Measurements from ENCODE around the gene GPR155.

GPR155 gene, protein sequence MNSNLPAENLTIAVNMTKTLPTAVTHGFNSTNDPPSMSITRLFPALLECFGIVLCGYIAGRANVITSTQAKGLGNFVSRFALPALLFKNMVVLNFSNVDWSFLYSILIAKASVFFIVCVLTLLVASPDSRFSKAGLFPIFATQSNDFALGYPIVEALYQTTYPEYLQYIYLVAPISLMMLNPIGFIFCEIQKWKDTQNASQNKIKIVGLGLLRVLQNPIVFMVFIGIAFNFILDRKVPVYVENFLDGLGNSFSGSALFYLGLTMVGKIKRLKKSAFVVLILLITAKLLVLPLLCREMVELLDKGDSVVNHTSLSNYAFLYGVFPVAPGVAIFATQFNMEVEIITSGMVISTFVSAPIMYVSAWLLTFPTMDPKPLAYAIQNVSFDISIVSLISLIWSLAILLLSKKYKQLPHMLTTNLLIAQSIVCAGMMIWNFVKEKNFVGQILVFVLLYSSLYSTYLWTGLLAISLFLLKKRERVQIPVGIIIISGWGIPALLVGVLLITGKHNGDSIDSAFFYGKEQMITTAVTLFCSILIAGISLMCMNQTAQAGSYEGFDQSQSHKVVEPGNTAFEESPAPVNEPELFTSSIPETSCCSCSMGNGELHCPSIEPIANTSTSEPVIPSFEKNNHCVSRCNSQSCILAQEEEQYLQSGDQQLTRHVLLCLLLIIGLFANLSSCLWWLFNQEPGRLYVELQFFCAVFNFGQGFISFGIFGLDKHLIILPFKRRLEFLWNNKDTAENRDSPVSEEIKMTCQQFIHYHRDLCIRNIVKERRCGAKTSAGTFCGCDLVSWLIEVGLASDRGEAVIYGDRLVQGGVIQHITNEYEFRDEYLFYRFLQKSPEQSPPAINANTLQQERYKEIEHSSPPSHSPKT

DNA sequence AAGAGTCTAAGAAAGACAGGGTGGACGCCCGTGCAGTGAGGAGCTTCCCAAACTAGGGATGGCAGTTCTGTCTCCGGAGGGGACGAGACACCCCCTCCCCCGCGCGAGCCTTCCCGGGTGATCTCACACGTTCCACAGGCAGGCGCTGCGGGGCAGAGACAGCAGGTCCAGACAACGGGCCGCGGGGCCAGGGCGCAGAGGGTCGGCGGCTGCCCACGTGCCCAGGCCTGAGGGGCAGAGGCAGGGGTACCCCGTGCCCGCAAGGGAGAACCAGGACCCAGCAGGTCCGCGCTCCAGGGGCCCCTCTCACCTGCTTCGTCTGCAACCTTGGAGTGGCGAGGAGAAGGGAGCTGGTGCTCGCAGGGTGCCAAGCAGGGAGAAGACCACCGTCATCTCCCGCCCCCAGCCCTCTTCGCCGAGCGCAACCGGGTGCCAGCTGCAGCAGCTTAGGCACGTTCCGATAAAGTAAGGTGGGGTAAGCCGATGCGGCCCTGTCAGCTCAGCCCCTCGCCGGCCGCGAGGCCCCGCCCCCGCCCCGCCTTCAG is at the start of gene GPR155:
TSS of gene GPR155 (minus strand) at position 467 of the 545 bp plus-strand sequence. CDS start 5,073 bp downstream, outside the sequence.
- no peak for TF ChIP-seq YY1 (IDR thresholded peaks at IDR 0.05; ENCODE audit: insufficient read depth, insufficient read length)
- TF ChIP-seq SUZ12 (IDR thresholded peaks at IDR 0.05; ENCODE audit: extremely low read depth, insufficient read depth, insufficient read length), result no peak
- TF ChIP-seq ZNF274 (IDR thresholded peaks at IDR 0.05; ENCODE audit: low read depth, low read length), result no peak
- peaks cover 24% of the 10 kb centered on the region for H3K27me3 ChIP-seq (ENCODE audit: insufficient read depth, insufficient read length)
- DNase-seq (ENCODE audit: low read depth, low spot score), result no peak
- peak within 1 kb of the TSS; percentile 72 for H3K9ac ChIP-seq (ENCODE audit: insufficient read length, low read depth)
- peak within 1 kb of the TSS; percentile 69 for H3K4me3 ChIP-seq (ENCODE audit: insufficient read length, low read depth)
- H3K4me1 ChIP-seq (ENCODE audit: insufficient read depth, insufficient read length), result no peaks in the 10 kb centered on the region
- no peaks in the 10 kb centered on the region for H3K9me3 ChIP-seq (ENCODE audit: insufficient read depth, low read length)
- H3K36me3 ChIP-seq (ENCODE audit: insufficient read depth, insufficient read length, low read length), result no peaks in the 10 kb centered on the region

DNA sequence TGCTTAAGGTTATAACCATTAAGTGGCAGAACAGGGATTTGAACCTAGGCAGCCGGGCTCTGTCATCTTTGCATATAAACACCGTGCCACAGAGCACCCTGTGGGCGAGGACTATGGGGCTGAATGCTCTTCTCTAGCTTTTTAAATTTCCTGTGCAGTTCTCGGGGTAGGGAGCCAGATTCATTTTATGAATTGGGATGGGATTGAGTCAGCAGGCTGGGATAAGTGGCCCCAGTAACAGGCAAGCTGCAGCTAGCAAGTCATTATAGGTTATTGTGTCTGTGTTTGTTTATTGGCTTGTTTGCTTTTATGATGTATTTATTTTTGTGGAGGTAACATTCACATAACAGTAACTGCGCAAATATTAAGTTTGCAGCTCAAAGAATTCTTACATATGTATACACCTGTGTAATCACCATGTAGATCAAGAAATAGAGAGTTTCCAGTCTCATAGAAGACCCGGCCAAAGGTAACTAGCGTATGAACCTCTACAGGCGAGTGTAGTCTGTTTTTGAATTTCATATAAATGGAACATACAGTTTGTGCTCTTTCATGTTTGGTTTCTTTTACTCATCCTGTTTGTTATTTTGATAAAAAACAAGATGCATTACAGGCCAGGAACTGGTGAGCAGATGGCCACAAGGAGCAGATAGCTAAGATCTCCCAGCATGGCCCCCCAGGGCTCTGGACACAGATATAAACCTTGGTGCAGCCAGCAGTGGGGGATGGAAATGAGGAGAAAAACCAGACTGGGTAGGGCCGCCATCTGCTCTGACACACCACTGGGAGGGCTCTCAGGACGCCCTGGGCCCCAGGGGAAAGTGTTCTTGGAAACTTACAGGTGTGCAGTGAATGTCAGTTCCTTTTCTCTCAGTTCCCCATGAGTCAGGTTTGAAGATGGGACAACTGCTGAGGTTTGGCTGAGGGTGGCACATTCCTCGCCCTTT is 49.2 kb upstream of the GPR155 start:
- Histone ChIP-seq H3K4me1 (ENCODE audit: insufficient read depth, insufficient read length) (no peaks in the 10 kb centered on the region), H3K9me3 (ENCODE audit: insufficient read depth, low read length) (no peaks in the 10 kb centered on the region), H3K4me3 (ENCODE audit: insufficient read length, low read depth) (no peak overlapping the region), H3K36me3 (ENCODE audit: insufficient read depth, insufficient read length, low read length) (no peaks in the 10 kb centered on the region), H3K9ac (ENCODE audit: insufficient read length, low read depth) (no peak overlapping the region), H3K27me3 (ENCODE audit: insufficient read depth, insufficient read length) (no peaks in the 10 kb centered on the region)
- no peak for TF ChIP-seq YY1 (IDR thresholded peaks at IDR 0.05; ENCODE audit: insufficient read depth, insufficient read length)
- no peak for TF ChIP-seq ZNF274 (IDR thresholded peaks at IDR 0.05; ENCODE audit: low read depth, low read length)
- TF ChIP-seq SUZ12 (IDR thresholded peaks at IDR 0.05; ENCODE audit: extremely low read depth, insufficient read depth, insufficient read length), result no peak
- no peak for DNase-seq (ENCODE audit: low read depth, low spot score)

DNA sequence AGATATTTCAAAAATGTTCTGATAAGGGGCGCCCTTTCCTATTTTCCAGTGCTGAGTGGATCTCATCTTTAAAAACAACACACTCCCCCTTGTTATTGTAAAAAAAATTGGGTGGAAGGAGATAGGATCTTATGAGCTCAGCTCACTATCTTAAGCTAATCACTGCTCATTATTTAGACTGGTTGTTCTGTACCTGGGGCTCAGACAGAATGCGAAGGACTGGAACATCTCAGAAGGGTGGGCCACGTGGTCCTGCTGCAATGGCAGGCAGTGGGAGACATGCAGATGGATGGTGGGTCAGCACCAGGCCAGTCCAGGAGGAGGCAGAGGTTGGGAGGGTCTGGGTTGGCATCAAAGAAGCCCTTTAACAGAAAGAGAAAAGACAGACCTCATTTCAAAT is 48.3 kb upstream of the GPR155 start:
- no peak overlapping the region for H3K4me3 ChIP-seq (ENCODE audit: insufficient read length, low read depth)
- no peaks in the 10 kb centered on the region for H3K36me3 ChIP-seq (ENCODE audit: insufficient read depth, insufficient read length, low read length)
- H3K4me1 ChIP-seq (ENCODE audit: insufficient read depth, insufficient read length), result no peaks in the 10 kb centered on the region
- TF ChIP-seq YY1 (IDR thresholded peaks at IDR 0.05; ENCODE audit: insufficient read depth, insufficient read length) (no peak), ZNF274 (IDR thresholded peaks at IDR 0.05; ENCODE audit: low read depth, low read length) (no peak), SUZ12 (IDR thresholded peaks at IDR 0.05; ENCODE audit: extremely low read depth, insufficient read depth, insufficient read length) (no peak)
- DNase-seq (ENCODE audit: low read depth, low spot score), result no peak
- no peaks in the 10 kb centered on the region for H3K9me3 ChIP-seq (ENCODE audit: insufficient read depth, low read length)
- no peak overlapping the region for H3K9ac ChIP-seq (ENCODE audit: insufficient read length, low read depth)
- H3K27me3 ChIP-seq (ENCODE audit: insufficient read depth, insufficient read length), result no peaks in the 10 kb centered on the region

DNA sequence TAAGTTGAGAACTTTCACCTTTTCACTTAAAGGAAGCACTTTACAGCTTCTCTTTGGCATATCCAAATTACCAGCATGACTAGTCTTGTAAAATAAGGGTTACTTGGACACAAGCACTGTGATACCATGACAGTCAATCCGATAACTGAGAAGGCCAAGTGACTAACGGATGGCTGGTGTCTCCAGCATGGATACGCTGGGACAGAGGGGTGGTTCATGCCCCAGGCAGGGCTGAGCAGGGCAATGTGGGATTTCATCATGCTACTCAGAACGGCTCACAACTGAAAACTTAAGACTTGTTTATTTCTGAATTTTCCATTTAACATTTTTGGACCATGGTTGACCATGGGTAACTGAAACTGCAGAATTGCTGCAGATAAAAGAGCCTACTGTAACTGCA is 43.1 kb upstream of the GPR155 start:
- no peak for TF ChIP-seq YY1 (IDR thresholded peaks at IDR 0.05; ENCODE audit: insufficient read depth, insufficient read length)
- no peak for TF ChIP-seq SUZ12 (IDR thresholded peaks at IDR 0.05; ENCODE audit: extremely low read depth, insufficient read depth, insufficient read length)
- no peak for TF ChIP-seq ZNF274 (IDR thresholded peaks at IDR 0.05; ENCODE audit: low read depth, low read length)
- Histone ChIP-seq H3K4me1 (ENCODE audit: insufficient read depth, insufficient read length) (no peaks in the 10 kb centered on the region), H3K27me3 (ENCODE audit: insufficient read depth, insufficient read length) (no peaks in the 10 kb centered on the region), H3K4me3 (ENCODE audit: insufficient read length, low read depth) (no peak overlapping the region), H3K9ac (ENCODE audit: insufficient read length, low read depth) (no peak overlapping the region), H3K36me3 (ENCODE audit: insufficient read depth, insufficient read length, low read length) (no peaks in the 10 kb centered on the region), H3K9me3 (ENCODE audit: insufficient read depth, low read length) (peaks cover 8% of the 10 kb centered on the region; the same call in 1 of the 2 replicates)
- no peak for DNase-seq (ENCODE audit: low read depth, low spot score)

DNA sequence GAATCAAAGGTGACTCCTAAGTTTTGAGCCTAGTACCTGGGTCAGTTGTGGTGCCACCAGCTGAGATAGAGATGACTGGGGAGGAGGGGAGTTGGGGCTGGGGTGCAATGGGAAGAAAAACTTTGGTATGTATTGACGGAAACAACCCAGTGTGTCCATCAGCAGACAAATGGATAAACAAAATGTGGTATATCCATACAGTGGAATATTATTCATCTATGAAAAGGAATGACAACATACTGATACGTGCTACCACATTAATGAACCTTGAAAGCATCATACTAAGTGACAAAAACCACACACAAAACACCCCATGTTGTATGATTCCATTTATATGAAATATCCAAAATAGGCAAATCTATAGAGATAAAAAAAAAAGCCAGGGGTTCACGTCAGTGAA is 41.1 kb upstream of the GPR155 start:
- H3K9ac ChIP-seq (ENCODE audit: insufficient read length, low read depth), result no peak overlapping the region
- peaks cover 8% of the 10 kb centered on the region; the same call in 1 of the 2 replicates for H3K9me3 ChIP-seq (ENCODE audit: insufficient read depth, low read length)
- no peak for DNase-seq (ENCODE audit: low read depth, low spot score)
- TF ChIP-seq YY1 (IDR thresholded peaks at IDR 0.05; ENCODE audit: insufficient read depth, insufficient read length), result no peak
- H3K4me1 ChIP-seq (ENCODE audit: insufficient read depth, insufficient read length), result no peaks in the 10 kb centered on the region
- no peak overlapping the region for H3K4me3 ChIP-seq (ENCODE audit: insufficient read length, low read depth)
- no peaks in the 10 kb centered on the region for H3K36me3 ChIP-seq (ENCODE audit: insufficient read depth, insufficient read length, low read length)
- H3K27me3 ChIP-seq (ENCODE audit: insufficient read depth, insufficient read length), result no peaks in the 10 kb centered on the region

DNA sequence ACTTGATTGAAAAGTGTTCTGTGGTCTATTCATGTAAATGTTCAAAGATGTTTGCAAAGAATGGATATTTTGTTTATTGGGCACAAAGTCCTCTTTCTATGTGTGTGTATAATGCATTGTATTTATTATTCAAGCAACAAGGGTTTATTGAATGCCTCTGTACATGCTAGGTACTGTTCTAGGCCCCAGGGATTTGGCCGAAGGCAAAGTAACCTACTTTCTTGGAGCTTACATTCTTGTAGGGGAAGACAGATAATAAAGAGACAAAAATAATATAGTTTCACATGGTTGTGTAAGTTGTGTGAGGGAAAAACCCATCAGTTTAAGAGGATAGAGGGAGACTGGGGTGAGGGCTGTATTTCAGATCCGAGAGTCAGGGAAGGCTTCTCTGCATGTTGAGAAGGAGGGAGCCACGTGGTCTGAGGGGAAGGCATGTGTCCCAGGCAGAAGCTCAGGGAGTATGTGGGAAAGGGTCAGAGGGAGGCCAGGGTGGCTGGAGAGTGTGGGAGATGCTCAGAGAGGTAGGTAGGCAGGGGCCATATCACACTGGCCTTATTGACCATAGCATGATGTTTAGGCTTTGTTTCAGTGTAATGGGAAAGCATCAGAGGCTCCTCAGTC is 40.4 kb upstream of the GPR155 start:
- Histone ChIP-seq H3K27me3 (ENCODE audit: insufficient read depth, insufficient read length) (no peaks in the 10 kb centered on the region), H3K4me3 (ENCODE audit: insufficient read length, low read depth) (no peak overlapping the region), H3K36me3 (ENCODE audit: insufficient read depth, insufficient read length, low read length) (no peaks in the 10 kb centered on the region), H3K9me3 (ENCODE audit: insufficient read depth, low read length) (peaks cover 8% of the 10 kb centered on the region; the same call in 1 of the 2 replicates), H3K9ac (ENCODE audit: insufficient read length, low read depth) (no peak overlapping the region), H3K4me1 (ENCODE audit: insufficient read depth, insufficient read length) (no peaks in the 10 kb centered on the region)
- no peak for TF ChIP-seq YY1 (IDR thresholded peaks at IDR 0.05; ENCODE audit: insufficient read depth, insufficient read length)
- no peak for TF ChIP-seq SUZ12 (IDR thresholded peaks at IDR 0.05; ENCODE audit: extremely low read depth, insufficient read depth, insufficient read length)
- TF ChIP-seq ZNF274 (IDR thresholded peaks at IDR 0.05; ENCODE audit: low read depth, low read length), result no peak
- no peak for DNase-seq (ENCODE audit: low read depth, low spot score)
